RWPE1 (cell line): Measurements from ENCODE around the gene CDC25B.
A peak's percentile ranks its signal among the peaks of the same experiment; 100 is the strongest.
"Not testable (repeated sequence)": the region's sequence is repeated elsewhere in the genome, so short reads cannot be mapped to it uniquely, and the experiment has no call there.

ENCODE experiments used
- CTCF ChIA-PET: fragments of 350-600 bp; sonication (Branson Sonifier 250); formaldehyde crosslinking; extraction: SDS; loops from one replicate; lab custom pipeline; 2021; lab: Yijun Ruan, JAX
- POLR2A ChIA-PET: fragments of 400-600 bp; formaldehyde crosslinking; extraction: SDS; loops from one replicate; lab custom pipeline; 2020; ENCODE audit warnings: antibody characterized with exemption; ENCODE audit not compliant: low non-redundant PET; lab: Yijun Ruan, JAX
- DNase-seq: peaks from one replicate; pipeline ENCODE4 v3.0.0; 2012; ENCODE audit warnings: low spot score
- H3K27ac ChIP-seq: fragments of 450-650 bp; 2 replicates; pipeline ENCODE4 v1.5.1; 2017
- CTCF ChIP-seq: fragments of 450-650 bp; conservative IDR thresholded peaks from 2 replicates; pipeline ENCODE4 v1.5.1; 2017; ENCODE audit warnings: low read depth, mild to moderate bottlenecking

The CDC25B gene

GRCh38 chr20:3825526-3825925, 29.4 kb downstream of the CDC25B start:
- ChIA-PET POLR2A (interaction anchor here (0.6 kb wide), 1 partner anchor 193 kb away, joined by 4 read pairs; no protein-coding TSS in a partner anchor), CTCF (interaction anchor here (1.0 kb wide), 1 partner anchor 18 kb away, joined by 3 read pairs; no protein-coding TSS in a partner anchor)
- no peak for DNase-seq
- TF ChIP-seq CTCF = no peak
- H3K27ac ChIP-seq = peak overlapping the region; percentile 22

- CTCF ChIA-PET = interaction anchor here (0.7 to 1.8 kb wide), 3 partner anchors 8 to 26 kb away, joined by 3 to 7 read pairs (median 4); no protein-coding TSS in a partner anchor
- POLR2A ChIA-PET = interaction anchor here (0.6 kb wide), 1 partner anchor 22 kb away, joined by 6 read pairs; no protein-coding TSS in a partner anchor
- no peak for TF ChIP-seq CTCF
- H3K27ac ChIP-seq = peak overlapping the region; percentile 6; the same call in 1 of the 2 replicates
- no peak for DNase-seq
These were observed 30.3 kb downstream of the CDC25B start for GRCh38 chr20:3826420-3826819.

GRCh38 chr20:3828798-3829197, 32.7 kb downstream of the CDC25B start:
- no peak overlapping the region for H3K27ac ChIP-seq
- no peak for TF ChIP-seq CTCF
- POLR2A ChIA-PET = no interaction called here
- no peak for DNase-seq
- CTCF ChIA-PET = no interaction called here

GRCh38 chr20:3829891-3830290, 33.8 kb downstream of the CDC25B start:
- H3K27ac ChIP-seq, DNase-seq, POLR2A ChIA-PET, CTCF ChIA-PET: not testable (repeated sequence)

GRCh38 chr20:3836132-3836531, 40.0 kb downstream of the CDC25B start:
- ChIA-PET CTCF (interaction anchor here (1.0 kb wide), 1 partner anchor 16 kb away, joined by 3 read pairs; the partner anchor contains the start of gene AP5S1), POLR2A (no interaction called here)
- no peak overlapping the region for H3K27ac ChIP-seq
- no peak for DNase-seq
- TF ChIP-seq CTCF = no peak

GRCh38 chr20:3839328-3839727, 43.2 kb downstream of the CDC25B start:
- CTCF ChIA-PET = interaction anchor here (1.0 kb wide), 1 partner anchor 128 kb away, joined by 3 read pairs; no protein-coding TSS in a partner anchor
- DNase-seq = no peak
- no peak overlapping the region for H3K27ac ChIP-seq
- POLR2A ChIA-PET = interaction anchor here (0.6 to 0.7 kb wide), 2 partner anchors 28 to 36 kb away, joined by 3 to 7 read pairs; no protein-coding TSS in a partner anchor
- no peak for TF ChIP-seq CTCF

- DNase-seq, H3K27ac ChIP-seq, POLR2A ChIA-PET: not testable (repeated sequence)
- CTCF ChIA-PET = interaction anchor here (1.0 kb wide), 1 partner anchor 129 kb away, joined by 3 read pairs; no protein-coding TSS in a partner anchor
These were observed 44.1 kb downstream of the CDC25B start for GRCh38 chr20:3840201-3840600.
